ENCODE data around the gene SMARCB1.

SMARCB1 gene

DNA sequence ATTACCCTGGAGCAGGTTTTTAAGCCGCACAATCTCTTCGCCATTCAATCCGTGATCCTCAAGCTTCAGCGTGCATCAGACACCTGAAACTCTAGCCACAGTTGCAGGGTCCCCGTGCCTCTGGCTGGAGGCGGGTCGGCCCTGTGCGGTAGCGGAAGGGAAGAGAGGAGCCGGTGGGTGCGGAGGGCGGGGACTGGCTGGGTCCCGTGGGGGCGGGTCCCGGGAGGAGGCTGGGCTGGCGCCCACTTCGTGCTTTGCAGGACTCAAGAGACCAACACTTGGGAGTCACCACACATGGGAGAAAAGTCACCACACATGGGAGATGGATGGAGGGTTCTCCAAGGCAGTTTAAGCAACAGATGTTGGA, 23.2 kb upstream of the SMARCB1 start:
- DNase-seq = peak; percentile 77

DNA sequence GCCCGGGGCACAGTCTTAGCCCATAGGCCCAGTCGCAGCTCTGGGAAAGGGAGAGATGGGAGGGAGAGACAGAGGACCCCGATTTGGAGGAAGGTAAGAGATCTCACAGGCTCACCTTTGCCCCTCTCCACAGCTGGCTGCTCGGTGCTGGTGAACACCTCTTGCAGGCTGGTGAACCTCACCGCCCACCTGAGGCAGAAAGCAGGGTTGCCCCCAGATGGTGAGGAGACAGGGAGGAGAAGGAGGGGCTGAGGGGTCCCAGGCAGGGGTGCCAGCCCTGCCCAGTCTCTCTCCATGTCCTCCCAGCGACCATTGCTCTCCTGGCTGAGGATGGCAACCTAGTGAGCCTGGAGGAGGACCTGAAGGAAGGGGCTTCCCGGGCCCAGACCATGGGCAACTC, 22.8 kb upstream of the SMARCB1 start:
- no peak for DNase-seq

DNA sequence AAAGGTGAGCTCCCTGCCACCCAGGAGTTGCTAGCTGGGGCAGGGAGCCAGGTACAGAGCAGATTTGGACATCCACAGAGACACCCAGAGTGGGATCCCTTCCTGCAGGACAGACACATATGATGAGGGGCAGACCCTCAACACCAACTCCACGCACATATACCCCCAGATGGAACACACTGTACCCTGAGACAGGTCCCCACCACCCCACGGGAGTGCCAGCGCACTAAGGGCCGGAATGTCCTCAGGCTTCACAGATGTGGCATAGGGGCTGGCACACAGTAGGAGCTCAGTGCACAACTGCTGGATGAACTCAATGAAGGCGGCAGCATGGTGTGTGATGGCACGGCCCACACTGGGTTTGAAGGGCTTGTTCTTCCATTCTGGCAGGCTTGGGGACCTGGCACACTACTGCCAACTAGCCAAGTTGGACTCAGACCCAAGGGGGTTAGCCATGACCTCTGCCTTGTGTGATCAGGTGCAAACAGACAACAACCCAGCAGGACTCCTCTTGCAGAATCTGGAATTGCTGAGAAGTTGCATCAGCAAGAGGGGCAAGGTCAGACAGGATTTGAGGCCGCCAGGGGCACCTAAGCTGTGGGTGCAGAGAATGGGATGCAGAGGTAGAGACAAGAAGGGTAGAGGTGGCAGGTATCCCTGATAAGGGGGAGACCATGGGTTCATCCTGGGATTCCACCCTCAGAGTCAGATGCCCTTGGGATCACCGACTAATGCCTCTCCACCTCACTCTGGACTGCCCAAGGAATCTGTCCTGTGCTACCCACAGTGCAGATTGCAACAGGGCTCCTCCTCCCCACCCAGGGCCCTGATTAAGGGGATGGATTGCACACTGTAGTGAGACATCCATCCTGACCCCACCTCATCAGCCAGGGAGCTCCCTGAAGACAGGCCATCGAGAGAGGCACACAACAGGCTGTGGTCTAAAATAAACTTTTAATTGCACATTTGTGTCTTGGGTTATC, 21.6 kb upstream of the SMARCB1 start:
- no peak for DNase-seq

DNA sequence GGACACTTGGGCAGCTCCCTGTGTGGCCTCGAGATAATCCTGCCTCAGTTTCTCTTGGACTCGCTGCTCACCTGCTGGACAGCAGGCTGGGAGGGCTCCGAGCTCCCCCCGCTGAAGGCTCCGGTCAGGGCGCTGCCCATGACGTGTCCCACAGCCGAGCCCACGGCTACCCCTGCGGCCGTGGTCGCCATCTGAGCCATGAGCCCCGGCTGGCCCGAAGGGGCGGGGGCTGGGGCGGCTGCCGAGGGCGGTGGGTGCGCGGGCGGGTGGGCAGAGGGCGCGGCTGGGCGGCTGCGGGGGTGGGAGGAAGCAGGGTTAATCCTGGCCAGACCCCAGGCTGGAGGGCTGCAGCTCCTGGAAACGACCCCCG, 19.5 kb upstream of the SMARCB1 start:
- no peak for DNase-seq

DNA sequence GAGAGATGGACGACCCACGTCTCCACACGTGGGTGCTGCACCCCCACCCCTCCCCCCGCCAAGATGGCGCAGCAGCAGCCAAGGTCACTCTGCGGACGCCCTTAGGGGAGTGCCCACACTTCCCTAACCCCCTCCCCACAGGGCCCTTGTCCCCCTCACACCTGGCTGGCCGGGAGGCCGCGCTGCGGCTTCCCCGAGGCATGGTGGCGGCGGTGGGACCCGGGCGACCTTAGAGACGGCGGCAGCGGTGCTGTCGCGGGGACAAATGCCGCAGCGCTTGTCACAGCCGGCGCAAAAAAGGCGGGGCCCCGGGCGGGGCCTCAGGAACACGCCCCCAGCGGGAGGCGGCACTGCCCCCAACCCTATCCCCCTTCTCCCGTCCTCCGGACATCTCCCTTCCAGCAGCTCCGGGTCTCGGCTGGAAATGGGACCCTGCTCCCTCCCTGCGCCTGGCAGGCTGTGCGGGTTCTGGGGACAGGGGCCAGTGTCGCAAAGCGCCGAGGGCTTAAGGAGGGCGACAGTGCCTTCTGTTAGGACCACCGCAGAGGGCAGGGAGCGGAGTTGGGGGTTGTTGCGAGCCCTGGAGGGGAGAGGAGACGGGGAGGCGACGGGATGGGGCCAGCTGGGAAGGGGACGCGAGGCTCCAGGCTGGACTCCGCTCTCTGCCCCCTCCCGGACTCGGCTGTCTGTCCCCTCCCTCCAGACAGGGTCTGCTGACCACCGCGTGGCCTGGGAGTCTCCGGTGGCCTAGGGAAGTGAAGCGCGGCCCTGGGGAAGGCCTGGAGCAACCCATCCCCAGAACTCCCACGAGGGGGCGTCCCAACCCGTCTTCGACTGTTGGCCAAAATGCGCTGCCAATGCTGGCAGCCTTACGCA, 18.9 kb upstream of the SMARCB1 start, which contains the start of gene CHCHD10:
CHCHD10 (minus strand) TSS at position 300 of the 876 bp plus-strand sequence; CDS start at position 202, 98 bp downstream.
- DNase-seq = peak; percentile 88

DNA sequence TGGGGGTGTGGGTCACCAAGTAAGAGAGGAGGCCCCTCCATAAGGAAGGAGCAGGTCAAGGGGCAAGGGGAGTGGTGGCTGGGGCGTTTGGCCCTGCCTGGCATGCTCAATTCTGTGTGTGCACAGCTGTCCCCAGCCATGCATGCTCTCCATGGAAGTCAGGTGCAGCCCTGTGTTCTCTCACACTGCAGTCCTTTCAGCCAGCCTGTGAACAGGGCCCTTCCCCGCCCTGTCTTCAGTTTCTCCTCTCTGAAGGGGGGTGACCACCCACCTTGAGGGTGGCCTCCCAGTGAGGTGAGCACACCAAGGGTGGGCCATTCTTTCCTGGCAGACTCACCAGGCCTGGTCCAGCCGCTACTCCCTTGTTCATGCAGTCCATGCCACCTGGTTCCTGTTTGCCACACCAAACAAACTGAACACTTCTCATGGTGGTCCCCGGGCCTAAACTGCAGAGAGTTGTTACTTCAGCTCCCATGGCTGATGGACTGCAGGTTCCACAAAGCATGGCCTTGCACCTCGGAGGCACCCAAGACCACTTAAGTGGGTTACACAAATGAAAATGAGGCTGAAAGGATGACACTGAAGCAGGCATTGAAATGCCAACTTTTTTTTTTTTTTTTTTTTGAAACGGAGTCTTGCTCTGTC, 17.3 kb upstream of the SMARCB1 start:
- DNase-seq = no peak

DNA sequence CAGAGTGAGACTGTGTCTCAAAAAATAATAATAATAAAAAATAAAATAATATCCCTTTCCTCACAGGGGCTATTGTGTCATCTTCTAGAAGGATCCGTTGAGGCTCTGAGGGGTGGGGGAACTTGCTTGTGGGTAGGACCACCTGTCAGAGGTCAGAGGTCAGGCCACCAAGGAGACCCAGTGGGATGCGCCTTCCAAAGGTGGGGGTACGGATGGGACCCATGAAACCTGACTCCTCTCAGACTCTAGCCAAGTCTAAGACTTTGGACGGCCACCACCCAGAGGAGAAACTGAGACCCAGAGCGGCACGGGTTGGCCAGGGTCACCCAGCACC, 14.5 kb upstream of the SMARCB1 start:
- no peak for DNase-seq

DNA sequence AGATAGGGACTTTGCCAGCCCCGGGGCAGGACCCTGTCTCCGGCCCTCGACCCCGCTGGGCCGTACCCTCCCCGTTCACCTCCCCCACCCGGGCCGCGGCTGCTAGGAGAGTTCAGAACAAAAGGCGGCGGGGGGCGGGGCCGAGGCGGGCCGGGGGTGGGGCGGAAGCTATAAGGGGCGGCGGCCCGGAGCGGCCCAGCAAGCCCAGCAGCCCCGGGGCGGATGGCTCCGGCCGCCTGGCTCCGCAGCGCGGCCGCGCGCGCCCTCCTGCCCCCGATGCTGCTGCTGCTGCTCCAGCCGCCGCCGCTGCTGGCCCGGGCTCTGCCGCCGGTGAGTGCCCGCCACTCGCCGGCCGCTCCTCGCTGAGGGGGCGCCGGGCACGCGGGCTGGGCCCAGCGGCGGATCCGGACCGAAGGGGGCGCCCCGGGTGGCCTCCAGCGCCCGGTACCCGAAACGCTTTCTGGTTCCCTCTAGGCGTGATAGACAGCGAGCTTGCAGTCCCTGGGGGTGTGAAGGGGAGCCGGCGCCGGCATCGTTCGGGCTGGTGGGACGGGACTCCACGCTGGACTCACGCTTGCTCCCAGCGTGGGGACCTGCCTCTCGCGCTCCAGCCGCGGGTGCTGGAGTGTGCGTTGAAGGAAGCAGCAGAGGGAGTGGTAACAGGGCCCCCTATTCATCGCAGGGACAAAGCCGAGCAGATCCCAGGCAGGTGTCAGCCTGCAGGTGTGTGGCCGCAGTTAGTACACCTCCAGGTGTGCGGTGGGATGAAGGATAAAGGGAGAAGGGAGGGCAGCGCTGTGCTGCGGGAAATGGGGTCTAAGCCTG, 13.9 kb upstream of the SMARCB1 start, which contains the start of gene MMP11:
MMP11 (plus strand) TSS at position 201 of the 825 bp plus-strand sequence; CDS start at position 223, 22 bp downstream.
- peak; percentile 71 for DNase-seq

DNA sequence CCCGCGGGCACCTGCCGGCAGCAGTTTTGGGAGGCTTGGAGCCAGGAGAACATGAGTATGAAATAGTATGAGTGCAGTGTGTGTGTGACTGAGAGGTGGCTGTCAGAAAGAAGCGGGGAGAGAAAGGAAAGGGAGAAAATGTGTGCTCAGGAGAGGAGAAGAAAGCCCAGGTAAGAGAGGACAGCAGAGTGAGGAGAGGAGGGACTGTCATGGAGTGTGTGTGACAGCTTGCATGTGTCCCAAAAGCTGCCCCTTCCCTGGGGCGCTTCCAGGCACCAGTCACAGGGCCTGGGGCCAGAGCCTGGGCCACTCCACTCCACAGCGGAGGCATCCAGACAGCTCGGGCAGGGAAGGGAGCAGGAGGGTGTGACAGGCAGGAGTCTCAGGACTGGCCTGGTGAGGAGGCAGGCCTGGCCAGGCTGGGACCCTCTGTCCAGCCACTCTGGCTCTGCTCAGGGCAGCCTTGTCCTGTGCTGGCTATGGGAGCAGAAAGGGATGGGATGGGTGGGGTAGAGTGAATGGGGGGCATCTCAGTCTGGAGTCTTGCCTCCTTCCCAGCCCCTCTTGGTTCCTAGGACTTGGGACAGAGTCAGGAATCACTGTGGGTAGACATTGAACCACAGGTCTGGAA, 13.2 kb upstream of the SMARCB1 start:
- no peak for DNase-seq

DNA sequence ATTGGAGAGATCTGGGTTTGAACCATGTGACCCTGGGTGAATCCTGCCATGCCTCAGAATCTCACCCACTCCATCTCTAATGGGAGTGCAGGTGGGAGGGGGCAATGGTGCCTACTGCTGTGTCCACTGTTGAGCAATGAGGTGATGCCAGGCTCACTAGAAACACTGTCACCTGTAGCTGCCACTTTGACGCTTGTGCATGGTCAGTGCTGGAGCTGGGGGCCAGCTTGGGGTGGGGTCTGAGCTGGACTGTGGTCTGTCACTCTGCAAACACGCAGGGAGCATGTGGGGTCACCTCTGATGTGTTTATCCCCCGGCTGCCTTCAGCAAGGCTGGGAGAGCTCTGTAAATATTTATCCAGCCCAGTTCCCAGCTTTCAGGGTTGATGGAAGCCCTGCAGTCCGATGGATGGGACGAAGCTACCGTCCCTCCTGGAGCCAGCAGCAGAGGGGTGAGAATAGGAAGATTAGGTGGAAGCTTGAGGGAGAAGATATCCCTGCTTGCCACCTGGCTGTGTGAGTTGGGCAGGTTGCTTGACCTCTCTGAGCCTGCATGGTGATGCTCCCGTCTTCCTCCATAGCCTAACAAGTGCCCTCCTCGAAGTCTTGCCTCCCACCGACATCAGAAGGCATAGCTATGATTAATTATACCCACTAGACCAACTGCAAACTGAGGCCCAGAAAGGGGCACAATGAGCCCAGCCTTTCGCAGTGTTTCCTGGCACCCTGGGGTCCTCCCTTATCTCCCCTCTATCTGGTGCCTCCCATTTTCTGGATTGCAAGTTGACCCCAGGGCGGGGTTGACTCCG, 12.4 kb upstream of the SMARCB1 start:
- no peak for DNase-seq

DNA sequence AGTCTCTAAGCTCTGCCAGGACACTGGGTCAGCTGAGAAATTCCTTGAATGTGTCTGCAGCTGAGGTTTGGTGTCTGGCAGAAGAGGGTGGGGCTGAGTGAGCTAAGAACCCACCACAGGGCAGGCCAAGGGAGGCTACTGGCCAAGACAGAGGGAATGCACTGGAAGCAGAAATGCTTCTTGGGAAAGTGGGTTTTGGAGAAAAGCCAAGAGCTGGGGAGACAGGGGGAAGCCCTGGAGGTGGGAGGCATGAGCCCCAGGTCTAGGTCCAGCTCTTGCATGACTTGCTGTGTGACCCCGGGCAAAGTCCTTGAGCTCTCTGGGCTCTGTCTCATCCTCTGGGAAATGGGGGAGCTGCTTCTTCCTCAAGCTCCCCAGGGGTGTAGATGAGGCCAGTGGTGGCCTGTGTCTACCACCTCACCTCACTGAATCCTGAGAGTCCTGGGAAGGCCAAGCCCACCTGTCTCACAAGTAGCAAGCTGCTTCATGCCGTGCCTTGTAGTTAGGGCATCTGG, 11.8 kb upstream of the SMARCB1 start:
- DNase-seq = no peak

DNA sequence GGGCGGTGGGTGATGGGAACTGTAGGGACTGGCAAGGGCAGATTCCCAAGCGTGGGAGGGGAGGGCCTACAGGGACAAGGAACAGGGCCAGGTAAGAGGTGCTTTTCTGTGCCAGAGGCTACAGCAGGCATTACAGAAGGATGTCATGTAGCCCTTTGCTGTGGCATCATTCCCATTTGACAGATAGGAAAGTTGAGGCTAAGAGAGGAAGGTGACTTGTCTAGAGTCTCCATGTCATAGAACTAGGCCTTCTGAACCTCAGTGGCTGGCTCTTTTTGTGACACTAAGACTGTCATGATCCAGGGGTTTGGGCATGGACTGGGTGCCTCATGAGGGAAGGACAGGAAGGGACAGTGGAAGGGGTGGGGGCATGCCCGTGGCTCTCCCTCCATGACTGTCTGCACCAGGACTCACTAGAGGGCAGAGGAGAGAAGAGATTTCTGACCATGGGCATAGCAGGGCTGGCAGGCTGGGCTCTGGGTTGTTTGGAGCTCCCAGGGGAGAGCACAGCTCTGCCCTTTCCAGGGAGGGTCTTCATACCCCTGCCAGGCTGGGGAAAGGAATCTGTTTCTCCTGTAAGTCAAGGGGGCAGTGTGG, 10.9 kb upstream of the SMARCB1 start:
- DNase-seq = no peak

DNA sequence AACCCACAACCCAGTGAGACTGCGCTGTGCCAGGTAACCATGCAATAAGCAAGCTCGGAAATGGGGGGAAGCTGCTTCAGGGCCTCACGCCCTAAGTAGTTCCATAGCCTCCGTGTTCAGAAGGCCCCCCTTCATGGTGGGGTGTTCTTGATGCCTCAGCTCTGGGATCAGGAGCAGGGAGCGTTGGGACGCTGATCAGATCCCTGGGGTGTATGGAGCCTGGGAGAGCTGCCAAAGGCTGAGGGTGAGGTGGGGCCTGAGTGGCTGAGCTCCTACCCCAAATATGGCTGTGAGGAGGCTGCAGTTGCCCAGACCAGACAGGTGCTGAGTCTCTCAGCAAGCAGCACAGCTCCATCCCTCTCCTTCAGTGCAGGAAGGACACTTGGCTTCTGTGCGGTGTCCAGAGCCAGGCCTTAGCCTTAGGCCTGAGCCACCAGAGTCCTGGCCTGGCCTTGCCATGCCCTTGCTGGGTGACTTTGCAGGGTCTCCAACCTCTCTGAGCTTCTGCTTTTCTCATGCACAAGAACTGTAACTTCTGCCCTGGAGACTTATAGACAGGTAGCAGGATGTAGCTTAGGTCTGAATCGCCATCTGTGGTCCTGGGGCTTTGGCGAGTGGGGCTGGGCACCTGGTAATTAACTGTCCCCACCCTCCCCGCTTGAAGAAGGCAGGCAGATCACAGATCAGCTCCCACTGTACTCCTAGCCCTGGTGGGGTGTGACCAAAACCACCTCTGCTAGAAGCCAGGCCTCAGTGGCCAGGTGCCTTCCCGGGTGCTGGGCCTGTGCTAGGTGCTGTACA, 8.8 kb upstream of the SMARCB1 start:
- no peak for DNase-seq

DNA sequence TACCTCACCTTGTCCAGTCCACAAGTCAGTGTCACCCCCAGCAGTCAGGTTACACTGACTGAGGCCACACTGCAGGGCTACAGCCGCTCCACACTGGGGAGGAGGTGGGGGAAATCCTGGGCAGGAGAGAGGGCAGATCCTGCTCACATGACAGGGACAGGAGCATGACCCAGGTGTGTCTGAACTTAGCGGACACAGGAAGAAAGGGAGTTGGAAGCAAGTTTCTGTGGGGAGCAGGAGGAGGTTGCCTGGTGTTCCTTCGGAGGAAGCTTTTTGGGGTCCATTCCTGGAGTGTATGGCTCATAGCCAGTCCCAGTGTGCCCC, 8.2 kb upstream of the SMARCB1 start:
- DNase-seq = no peak

DNA sequence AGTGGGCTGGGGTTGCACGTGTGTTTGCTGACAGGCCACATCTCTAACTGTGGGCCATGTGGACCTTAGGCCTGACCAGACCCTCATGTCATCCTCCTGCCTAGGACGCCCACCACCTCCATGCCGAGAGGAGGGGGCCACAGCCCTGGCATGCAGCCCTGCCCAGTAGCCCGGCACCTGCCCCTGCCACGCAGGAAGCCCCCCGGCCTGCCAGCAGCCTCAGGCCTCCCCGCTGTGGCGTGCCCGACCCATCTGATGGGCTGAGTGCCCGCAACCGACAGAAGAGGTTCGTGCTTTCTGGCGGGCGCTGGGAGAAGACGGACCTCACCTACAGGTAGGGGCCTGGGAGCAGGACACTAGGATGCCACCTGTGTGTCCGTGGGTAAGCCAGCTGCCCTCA, 7.7 kb upstream of the SMARCB1 start:
- no peak for DNase-seq

DNA sequence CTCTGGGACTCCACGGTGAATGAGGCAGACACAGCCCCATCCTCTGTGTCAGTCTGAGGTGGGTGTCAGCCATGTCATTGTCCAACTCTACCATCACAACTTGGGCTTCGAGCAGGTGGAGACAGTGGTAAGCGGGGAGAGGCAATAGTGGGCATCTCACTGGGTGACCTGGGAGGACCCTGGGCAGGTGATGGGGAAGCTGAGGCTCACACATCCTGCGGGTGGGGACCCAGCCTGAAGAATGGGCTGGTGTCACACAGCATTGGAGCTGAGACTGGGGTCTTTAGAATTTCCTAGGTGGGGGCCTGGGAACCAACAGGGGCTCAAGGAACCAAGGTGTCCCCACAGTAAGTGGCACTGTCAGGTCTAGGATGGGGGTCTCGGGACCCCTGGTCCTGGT, 7.0 kb upstream of the SMARCB1 start:
- no peak for DNase-seq

DNA sequence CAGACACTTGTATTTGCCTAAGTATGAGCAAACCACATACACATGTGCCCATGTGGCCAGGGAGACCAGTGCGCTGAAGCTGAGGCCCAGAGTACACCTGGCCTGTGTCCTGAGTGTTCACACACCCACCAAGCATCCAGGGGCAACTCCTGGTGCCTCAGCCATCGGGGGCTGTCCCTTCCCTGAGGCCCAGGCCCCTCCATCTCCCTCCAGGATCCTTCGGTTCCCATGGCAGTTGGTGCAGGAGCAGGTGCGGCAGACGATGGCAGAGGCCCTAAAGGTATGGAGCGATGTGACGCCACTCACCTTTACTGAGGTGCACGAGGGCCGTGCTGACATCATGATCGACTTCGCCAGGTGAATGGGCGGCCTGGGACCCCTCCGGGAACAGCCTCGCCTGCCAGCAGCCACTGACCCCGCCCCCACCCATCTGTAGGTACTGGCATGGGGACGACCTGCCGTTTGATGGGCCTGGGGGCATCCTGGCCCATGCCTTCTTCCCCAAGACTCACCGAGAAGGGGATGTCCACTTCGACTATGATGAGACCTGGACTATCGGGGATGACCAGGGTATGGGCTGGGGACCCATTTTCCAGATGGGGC, 6.5 kb upstream of the SMARCB1 start:
- DNase-seq = no peak

DNA sequence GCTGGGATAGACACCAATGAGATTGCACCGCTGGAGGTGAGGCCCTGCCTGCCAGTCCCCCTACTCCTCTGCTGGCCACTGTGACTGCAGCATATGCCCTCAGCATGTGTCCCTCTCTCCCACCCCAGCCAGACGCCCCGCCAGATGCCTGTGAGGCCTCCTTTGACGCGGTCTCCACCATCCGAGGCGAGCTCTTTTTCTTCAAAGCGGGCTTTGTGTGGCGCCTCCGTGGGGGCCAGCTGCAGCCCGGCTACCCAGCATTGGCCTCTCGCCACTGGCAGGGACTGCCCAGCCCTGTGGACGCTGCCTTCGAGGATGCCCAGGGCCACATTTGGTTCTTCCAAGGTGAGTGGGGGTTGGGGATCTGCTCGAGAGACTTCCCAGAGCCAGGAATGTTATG, 5.7 kb upstream of the SMARCB1 start:
- DNase-seq = no peak

DNA sequence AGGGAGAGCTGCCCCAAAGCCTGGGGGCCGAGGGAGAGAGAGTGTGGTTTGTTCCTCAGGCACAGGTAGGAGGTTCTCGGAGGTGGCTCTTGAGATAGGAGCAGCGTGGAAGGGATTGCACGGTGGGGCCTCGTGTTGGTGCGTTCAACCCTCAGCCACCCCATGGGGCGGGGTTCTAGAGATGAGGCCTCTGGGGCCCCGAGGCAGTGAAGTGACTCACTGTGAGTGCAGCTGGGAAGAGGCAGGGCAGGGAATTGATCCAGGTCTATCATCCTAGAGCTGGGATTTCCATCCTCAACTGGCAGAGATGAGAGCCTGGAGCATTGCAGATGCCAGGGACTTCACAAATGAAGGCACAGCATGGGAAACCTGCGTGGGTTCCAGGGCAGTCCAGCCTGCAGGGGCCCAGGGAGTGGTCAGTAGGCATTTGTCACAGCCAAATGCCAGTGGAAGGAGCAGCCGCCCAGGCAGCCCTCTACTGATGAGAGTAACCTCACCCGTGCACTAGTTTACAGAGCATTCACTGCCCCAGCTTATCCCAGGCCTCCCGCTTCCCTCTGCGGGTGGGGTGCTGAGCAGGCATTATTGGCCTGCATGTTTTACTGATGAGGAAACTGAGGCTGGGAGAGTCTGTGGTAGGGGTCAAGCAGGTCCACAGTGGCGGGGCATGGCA, 5.1 kb upstream of the SMARCB1 start:
- DNase-seq = no peak

Data from stimulated activated CD4-positive, alpha-beta T cell treated with anti-CD3 and anti-CD28 coated beads, Interleukin-15, amount 100 ng/mL, for 24 hours (primary cell).